ENCODE measurements around the gene KCNK6. TPM values are rescaled to one million over a fixed set of nuclear protein-coding genes. Genes with fewer than 3 reads are reported as not detected.

Gene KCNK6
- total and polyA plus RNA-seq, 2 donors (not counting 3 experiments of a cell fraction or from before 2014, with no cell fraction given): 7.4 to 11.3 TPM

- no TSS peak for BruUV-seq (replicated peaks)
- H3K79me2 ChIP-seq (ENCODE audit: control insufficient read depth, insufficient read depth, low read length): no peaks in the 10 kb centered on the region
- POLR2A ChIA-PET: no interaction called here
These were observed 46.1 kb upstream of the KCNK6 start for GRCh38 chr19:38273499-38273898.

More at GRCh38 chr19:38273499-38273898, 46.1 kb upstream of the KCNK6 start:
- no peak overlapping the region for H2AFZ ChIP-seq (ENCODE audit: low read depth, low read length)
- H3K27ac ChIP-seq (ENCODE audit: insufficient read depth, low read depth, low read length): no peak overlapping the region
- dilution Hi-C loops (cut with MboI; ENCODE audit: extremely low pct_ligation_motif_present, low sequenced_read_pairs) (no loop called here), intact Hi-C loops (cut with micrococcal nuclease) (no loop called here)
- TF ChIP-seq MAX (IDR thresholded peaks at IDR 0.05; ENCODE audit: insufficient read depth, insufficient read length) (no peak), EZH2 (IDR thresholded peaks at IDR 0.05; ENCODE audit: borderline replicate concordance, low read depth, low read length, severe bottlenecking) (no peak), JUN (IDR thresholded peaks at IDR 0.05; ENCODE audit: borderline replicate concordance, insufficient read depth, insufficient read length, low read depth) (no peak), POLR2A (IDR thresholded peaks at IDR 0.05; ENCODE audit: low read depth, low read length) (no peak), POLR2AphosphoS5 (IDR thresholded peaks at IDR 0.05; ENCODE audit: insufficient read depth, low read depth, low read length) (no peak), CTCF (IDR thresholded peaks at IDR 0.05; ENCODE audit: extremely low read depth in 1 of 2, insufficient read depth in 1 of 2, low read depth in 1 of 2, low read length in 2 of 2) (no peak), MYC (IDR thresholded peaks at IDR 0.05; ENCODE audit: low read depth, low read length) (no peak), GATA2 (IDR thresholded peaks at IDR 0.05; ENCODE audit: insufficient read depth, insufficient read length, low read depth, low read length) (no peak), FOS (IDR thresholded peaks at IDR 0.05; ENCODE audit: borderline replicate concordance, insufficient read depth, low read length) (no peak)
- no peak overlapping the region for H3K4me2 ChIP-seq (ENCODE audit: insufficient read depth, low read length)
- no peak overlapping the region for H3K9ac ChIP-seq (replicated peaks; ENCODE audit: extremely low read depth, insufficient read depth, low read length)
- H3K27me3 ChIP-seq (ENCODE audit: control insufficient read depth in 2 of 2, insufficient read depth in 2 of 2, low read length in 2 of 2): no peaks in the 10 kb centered on the region
- no peaks in the 10 kb centered on the region for H3K9me1 ChIP-seq (replicated peaks; ENCODE audit: control insufficient read depth, extremely low read depth, insufficient read depth, low read length)
- H3K9me3 ChIP-seq (replicated peaks; ENCODE audit: control insufficient read depth, insufficient read depth, low read length): no peaks in the 10 kb centered on the region
- H4K20me1 ChIP-seq (replicated peaks; ENCODE audit: control insufficient read depth, extremely low read depth, insufficient read depth, low read length): no peaks in the 10 kb centered on the region
- peaks cover 29% of the 10 kb centered on the region for H3K4me1 ChIP-seq (ENCODE audit: control insufficient read depth, extremely low read depth, insufficient read depth, low read length)
- H3K4me3 ChIP-seq (replicated peaks in 1 of 3; ENCODE audit: insufficient read depth in 1 of 3, low read depth in 1 of 3, low read length in 3 of 3): no peak overlapping the region
- FAIRE-seq (no peak), DNase-seq (ENCODE audit: low read depth, low spot score) (no peak)
- no peaks in the 10 kb centered on the region for H3K36me3 ChIP-seq (ENCODE audit: control insufficient read depth in 2 of 2, extremely low read depth in 1 of 2, insufficient read depth in 2 of 2, low read length in 2 of 2)
- CTCF ChIA-PET: no interaction called here
